NAMALWA (cell line): ENCODE data around the gene ZNF329.
A peak's percentile ranks its signal among the peaks of the same experiment; 100 is the strongest.
"Not testable (repeated sequence)": the region's sequence is repeated elsewhere in the genome, so short reads cannot be mapped to it uniquely, and the experiment has no call there.

Source experiments
- DNase-seq: peaks from one replicate; pipeline ENCODE4 v3.0.0-alpha.2; 2015; ENCODE audit warnings: low spot score

Gene ZNF329

GRCh38 chr19:58150328-58150921, at the start of gene ZNF329:
Gene ZNF329, minus strand, starts transcription at chr19:58150789. Its CDS starts 21,286 bp downstream, at chr19:58129503.
- DNase-seq, result no peak

- DNase-seq, result peak; percentile 46
These were observed 46.5 kb upstream of the ZNF329 start for GRCh38 chr19:58196901-58197616.

- DNase-seq, result no peak
These were observed 33.2 kb upstream of the ZNF329 start for GRCh38 chr19:58183817-58184215.

DNA sequence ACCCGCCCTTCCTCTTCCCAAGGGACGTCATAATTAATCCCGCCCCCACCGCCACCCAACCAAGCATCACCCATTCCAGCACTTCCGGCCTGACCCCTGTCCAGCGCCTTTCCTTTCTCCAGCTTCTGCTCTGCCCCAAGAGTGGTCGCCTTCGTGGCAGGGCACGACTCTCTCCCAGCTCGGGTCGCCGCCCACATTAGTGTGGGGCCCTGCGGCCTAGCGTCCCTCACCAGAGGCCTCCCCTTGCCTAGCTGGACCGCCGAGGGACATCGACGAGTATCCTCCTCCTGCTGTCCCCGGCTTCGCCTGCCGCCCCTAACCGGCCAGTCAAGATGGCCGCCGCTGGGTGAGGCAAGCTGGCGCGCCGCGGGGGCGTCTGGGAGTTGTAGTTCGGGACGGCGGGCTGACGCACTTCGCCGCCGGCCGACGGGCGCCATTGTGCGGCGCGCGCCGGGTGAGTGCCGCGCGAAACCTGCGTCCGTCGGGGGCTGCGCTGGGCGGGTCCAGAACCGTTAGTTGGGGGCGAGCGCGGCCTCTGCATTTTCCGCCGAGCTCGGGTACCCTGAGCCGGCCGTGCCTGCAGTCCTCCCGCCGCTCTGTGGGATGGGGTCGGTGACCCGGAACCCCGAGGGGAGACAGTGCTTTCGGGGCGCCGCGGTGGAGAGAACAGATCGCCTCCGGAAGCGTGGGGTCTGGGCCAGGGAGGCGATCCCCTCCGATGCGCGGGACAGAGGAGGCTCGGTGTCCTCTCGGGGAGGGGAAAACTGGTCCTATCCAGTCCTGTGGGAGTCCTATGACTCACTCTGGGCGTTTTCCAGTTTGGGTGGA, 32.6 kb upstream of the ZNF329 start, which contains the start of gene ZNF274:
TSS of gene ZNF274 (plus strand) at position 73 of the 828 bp plus-strand sequence. CDS start 905 bp downstream, outside the sequence.
- peak; percentile 94 for DNase-seq

GRCh38 chr19:58182577-58182988, 32.0 kb upstream of the ZNF329 start:
- DNase-seq, result peak; percentile 92

- DNase-seq, result peak; percentile 91
These were observed 31.4 kb upstream of the ZNF329 start for GRCh38 chr19:58181902-58182576.

- no peak for DNase-seq
These were observed 20.3 kb upstream of the ZNF329 start for GRCh38 chr19:58170860-58171259.

DNA sequence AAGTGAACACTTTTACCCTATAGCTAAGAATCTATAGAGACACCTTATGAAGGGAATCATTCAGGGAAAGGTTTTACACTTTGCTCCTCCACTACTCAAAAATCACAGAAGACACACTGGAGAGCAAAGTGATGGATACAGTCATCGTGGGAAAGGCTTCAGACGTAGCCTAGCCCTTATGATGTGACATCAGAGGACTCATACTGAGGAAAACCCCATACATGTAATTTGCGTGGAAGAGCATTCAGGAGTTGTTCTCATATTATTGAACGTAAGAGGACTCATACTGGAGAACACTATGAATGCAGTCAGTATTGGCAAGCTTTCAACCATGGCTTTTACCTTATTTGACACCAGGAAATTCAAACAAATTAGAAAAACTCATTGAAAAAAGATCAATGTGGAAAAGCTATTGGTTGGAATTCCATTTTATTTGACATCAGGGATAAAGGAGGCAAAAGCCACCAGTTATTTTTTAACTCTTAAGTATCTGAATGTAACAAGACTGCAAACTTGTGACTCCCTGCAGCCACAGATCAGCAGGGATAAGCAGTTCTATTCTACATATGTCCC, 16.2 kb upstream of the ZNF329 start:
- no peak for DNase-seq

DNA sequence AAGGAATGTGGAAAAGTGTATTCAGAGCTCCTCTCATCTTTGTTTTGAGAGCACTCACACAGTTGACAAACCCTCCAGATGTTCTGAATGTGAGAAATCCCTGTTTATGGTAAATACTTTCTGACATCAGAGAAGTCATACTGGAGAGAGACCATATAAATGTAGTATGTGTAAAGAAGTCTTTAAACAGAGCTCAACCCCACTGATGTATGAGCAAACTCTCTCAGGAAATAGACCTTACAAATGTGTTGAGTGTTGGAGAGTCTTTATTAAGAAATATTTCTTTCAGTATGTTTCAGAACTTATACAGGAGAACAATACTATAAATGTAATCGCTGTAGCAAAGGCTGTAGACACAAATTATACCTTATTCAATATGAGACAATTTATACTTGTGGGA, 15.7 kb upstream of the ZNF329 start:
- no peak for DNase-seq

DNA sequence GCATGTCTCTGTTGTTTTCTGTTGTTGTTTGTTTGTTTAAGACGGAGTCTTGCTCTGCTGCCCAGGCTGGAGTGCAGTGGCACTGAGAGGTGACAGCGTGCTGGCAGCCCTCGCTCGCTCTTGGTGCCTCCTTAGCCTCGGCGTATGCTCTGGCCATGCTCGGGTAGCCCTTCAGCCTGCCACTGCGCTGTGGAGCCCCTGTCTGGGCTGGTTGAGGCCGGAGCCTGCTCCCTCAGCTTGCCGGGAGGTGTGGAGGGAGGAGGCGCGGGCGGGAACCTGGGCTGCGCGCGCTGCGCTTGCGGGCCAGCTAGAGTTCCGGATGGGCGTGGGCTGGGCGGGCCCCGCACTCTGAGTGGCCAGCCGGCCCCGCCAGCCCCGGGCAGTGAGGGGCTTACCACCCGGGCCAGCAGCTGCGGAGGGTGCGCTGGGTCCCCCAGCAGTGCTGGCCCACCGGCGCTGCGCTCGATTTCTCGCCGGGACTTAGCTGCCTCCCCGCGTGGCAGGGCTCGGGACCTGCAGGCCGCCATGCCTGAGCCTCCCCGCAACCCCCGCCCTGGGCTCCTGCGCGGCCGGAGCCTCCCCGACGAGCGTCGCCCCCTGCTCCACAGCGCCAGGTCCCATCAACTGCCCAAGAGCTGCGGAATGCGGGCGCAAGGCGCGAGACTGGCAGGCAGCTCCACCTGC, 6.6 kb upstream of the ZNF329 start:
- DNase-seq, result no peak

- DNase-seq, result peak; percentile 65
These were observed 4.4 kb upstream of the ZNF329 start for GRCh38 chr19:58154679-58155648.

GRCh38 chr19:58154287-58154678, 3.7 kb upstream of the ZNF329 start:
- DNase-seq, result no peak

DNA sequence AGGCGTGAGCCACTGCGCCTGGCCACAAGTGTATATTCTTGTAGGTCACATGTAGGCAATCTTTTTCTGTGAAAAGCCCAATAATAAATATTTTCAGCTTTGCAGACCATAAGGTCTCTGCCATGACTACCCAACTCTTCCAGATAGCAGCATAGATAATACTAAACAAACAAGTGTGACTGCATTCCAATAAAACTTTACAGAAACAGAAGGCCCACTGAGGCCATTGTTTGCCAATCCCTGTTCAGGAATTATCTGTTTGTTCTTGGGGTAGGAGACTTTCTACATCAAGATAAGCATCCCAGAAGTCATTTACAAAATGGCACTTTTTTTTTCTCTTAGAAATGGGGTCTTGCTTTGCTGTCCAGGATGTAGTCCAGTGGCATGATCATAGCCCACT, 2.8 kb upstream of the ZNF329 start:
- no peak for DNase-seq

DNA sequence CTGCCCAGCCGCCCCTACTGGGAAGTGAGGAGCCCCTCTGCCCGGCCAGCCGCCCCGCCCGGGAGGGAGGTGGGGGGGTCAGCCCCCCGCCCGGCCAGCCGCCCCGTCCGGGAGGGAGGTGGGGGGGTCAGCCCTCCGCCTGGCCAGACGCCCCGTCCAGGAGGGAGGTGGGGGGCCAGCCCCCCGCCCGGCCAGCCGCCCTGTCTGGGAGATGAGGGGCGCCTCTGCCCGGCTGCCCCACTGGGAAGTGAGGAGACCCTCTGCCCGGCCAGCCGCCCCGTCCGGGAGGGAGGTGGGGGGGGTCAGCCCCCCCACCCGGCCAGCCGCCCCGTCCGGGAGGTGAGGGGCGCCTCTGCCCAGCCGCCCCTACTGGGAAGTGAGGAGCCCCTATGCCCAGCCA, 3.1 kb downstream of the ZNF329 start:
- not testable (repeated sequence) for DNase-seq

- no peak for DNase-seq
These were observed 4.7 kb downstream of the ZNF329 start for GRCh38 chr19:58145849-58146248.

- no peak for DNase-seq
These were observed 16.3 kb downstream of the ZNF329 start for GRCh38 chr19:58134244-58134643.

- no peak for DNase-seq
These were observed 21.3 kb downstream of the ZNF329 start for GRCh38 chr19:58129284-58129683.

GRCh38 chr19:58128041-58128685, 22.4 kb downstream of the ZNF329 start:
- DNase-seq, result no peak

GRCh38 chr19:58123354-58123753, 27.2 kb downstream of the ZNF329 start:
- DNase-seq, result no peak
